ENCODE measurements around the gene PPP6R2. TPM values are rescaled to one million over a fixed set of nuclear protein-coding genes. Genes with fewer than 3 reads are reported as not detected.
A peak's percentile ranks its signal among the peaks of the same experiment; 100 is the strongest.

The PPP6R2 gene
- total RNA-seq, 4 donors from 2014 or later: 82.8 to 201 (median 111) TPM

- Histone ChIP-seq H3K4me3 (peak overlapping the region in 3 of 4 donors; percentile 12 to 95 (median 74)), H3K27ac (peak overlapping the region; percentile 86 to 97 (median 90)), H3K27me3 (no peaks in the 10 kb centered on the region), H3K4me1 (peaks cover 44 to 89% (median 72%) of the 10 kb centered on the region in 4 donors), H3K9me3 (no peaks in the 10 kb centered on the region), H3K36me3 (no peaks in the 10 kb centered on the region)
- TF ChIP-seq, protein P1, sequence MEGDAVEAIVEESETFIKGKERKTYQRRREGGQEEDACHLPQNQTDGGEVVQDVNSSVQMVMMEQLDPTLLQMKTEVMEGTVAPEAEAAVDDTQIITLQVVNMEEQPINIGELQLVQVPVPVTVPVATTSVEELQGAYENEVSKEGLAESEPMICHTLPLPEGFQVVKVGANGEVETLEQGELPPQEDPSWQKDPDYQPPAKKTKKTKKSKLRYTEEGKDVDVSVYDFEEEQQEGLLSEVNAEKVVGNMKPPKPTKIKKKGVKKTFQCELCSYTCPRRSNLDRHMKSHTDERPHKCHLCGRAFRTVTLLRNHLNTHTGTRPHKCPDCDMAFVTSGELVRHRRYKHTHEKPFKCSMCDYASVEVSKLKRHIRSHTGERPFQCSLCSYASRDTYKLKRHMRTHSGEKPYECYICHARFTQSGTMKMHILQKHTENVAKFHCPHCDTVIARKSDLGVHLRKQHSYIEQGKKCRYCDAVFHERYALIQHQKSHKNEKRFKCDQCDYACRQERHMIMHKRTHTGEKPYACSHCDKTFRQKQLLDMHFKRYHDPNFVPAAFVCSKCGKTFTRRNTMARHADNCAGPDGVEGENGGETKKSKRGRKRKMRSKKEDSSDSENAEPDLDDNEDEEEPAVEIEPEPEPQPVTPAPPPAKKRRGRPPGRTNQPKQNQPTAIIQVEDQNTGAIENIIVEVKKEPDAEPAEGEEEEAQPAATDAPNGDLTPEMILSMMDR (IDR thresholded peaks at IDR 0.05): peak in 2 of 6 experiments; percentile 8 to 19
- peak in 1 of 2 donors; percentile 31 for TF ChIP-seq POLR2A (IDR thresholded peaks at IDR 0.05)
- peak; percentile 62 to 78 (median 73) for DNase-seq
Measured at GRCh38 chr22:50303848-50304527, 39.1 kb upstream of the PPP6R2 start.

GRCh38 chr22:50304528-50305392, 38.4 kb upstream of the PPP6R2 start:
- DNase-seq: peak in 2 of 3 donors; percentile 63 to 68
- Histone ChIP-seq H3K27ac (peak overlapping the region; percentile 86 to 97 (median 90)), H3K36me3 (no peaks in the 10 kb centered on the region), H3K4me1 (peaks cover 44 to 86% (median 66%) of the 10 kb centered on the region in 4 donors), H3K27me3 (no peaks in the 10 kb centered on the region), H3K4me3 (peak overlapping the region; percentile 59 to 95 (median 77)), H3K9me3 (no peaks in the 10 kb centered on the region)
- TF ChIP-seq, protein P1 (IDR thresholded peaks at IDR 0.05): no peak
- no peak for TF ChIP-seq POLR2A (IDR thresholded peaks at IDR 0.05)

DNA sequence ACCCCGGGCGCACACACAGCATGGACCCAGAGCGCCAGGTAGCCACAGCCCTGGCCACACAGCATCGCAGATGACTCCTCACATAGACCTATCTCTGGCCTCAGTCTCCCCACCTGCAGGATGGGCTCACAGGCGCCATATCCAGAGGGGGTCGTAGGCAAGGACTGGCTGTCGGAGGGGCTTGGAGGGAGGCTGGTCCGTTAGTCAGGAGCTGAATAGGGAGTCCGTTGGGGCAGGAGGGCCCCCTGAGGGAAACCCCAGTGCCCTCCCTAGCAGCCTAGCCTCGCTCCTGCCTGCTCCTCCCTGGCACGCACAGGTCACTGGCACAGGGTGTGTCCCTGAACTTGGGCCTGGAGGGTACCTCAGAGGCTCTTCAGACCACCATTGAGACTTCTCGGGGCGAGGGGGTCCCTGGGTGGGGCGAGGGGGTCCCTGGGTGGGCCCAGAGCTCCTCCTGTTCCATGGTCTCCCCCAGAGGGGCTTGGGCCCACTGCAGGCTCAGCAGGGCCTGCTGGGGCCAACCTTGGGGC, 37.7 kb upstream of the PPP6R2 start:
- Histone ChIP-seq H3K27me3 (no peaks in the 10 kb centered on the region), H3K4me3 (peak overlapping the region; percentile 59 to 95 (median 77)), H3K4me1 (peaks cover 44 to 81% (median 60%) of the 10 kb centered on the region in 4 donors), H3K36me3 (no peaks in the 10 kb centered on the region), H3K27ac (peak overlapping the region; percentile 86 to 97 (median 90)), H3K9me3 (no peaks in the 10 kb centered on the region)
- DNase-seq: peak in 1 of 3 donors; percentile 76
- TF ChIP-seq, protein P1 (IDR thresholded peaks at IDR 0.05): no peak
- no peak for TF ChIP-seq POLR2A (IDR thresholded peaks at IDR 0.05)

DNA sequence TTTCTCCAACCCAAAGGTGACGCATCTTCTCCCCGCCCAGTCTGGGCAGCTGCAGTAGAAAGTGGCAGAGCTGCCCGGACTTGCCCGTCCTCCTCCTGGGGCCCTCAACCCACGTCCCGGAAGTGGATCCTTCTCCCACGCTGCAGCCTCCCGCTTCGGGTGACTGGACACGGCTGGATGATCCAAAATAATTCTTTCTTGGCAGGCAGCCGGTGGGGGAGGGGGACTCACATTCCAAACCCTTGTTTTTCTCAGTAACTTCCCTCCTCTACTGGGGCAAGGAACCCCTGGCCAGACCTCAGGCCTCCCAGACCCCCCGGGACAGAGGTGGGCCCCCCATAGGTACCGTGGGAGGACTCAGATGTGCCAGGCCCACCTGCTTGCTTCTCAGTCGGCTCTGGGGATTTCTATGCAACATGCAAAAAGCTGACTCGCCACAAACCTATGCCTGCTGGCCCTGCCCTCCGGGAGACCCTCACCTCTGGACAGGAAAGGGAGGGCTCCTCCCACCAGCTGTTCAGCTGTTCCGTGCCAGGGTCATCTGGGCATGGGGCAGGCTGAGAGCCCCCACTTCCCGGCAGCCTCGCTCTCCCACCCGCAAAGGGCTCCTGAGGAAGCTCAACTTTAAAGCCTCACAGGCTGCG, 37.1 kb upstream of the PPP6R2 start:
- peak overlapping the region; percentile 59 to 95 (median 77) for H3K4me3 ChIP-seq
- H3K36me3 ChIP-seq: no peaks in the 10 kb centered on the region
- no peaks in the 10 kb centered on the region for H3K9me3 ChIP-seq
- peak; percentile 56 to 90 (median 90) for DNase-seq
- peaks cover 43 to 75% (median 56%) of the 10 kb centered on the region in 4 donors for H3K4me1 ChIP-seq
- TF ChIP-seq, protein P1 (IDR thresholded peaks at IDR 0.05): no peak
- TF ChIP-seq POLR2A (IDR thresholded peaks at IDR 0.05): peak; percentile 76 to 84
- H3K27me3 ChIP-seq: no peaks in the 10 kb centered on the region
- H3K27ac ChIP-seq: peak overlapping the region; percentile 86 to 97 (median 90)
